ENCODE results near the gene DCUN1D1.

DCUN1D1 gene

DNA sequence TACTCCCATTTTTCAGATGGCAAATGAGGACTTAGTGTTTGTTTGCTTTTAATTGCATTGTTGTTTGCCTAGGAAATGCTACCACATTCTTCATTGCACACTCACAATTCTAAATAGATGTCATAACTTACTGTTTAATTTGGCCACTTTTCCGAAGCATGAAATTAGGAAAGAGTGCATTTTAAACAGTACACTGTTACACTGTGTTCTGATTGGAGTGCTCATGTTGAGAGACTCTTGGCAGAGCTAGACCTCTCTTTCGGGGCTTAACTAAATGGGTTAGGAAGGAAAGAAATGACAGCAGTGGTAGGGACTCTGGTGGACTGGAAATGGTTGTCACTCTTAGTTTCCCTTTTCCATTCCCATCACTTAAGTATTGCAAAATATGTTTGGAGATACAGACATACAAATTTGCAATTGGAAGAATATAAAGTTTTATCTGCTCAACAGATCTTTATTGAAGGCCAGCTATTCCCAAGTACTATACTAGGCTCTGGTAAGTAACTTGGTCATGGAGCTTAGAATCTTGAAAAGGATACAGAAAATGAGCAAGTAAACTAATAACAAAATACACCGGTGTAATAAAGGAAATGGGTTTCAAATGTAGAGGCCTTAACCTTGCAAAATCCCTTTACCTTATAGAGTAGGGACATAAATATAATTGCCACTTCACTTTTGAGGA lies 90.2 kb downstream of the DCUN1D1 start:
- no peak for DNase-seq

Data from cerebellar nuclear complex (tissue), 1 donor.